Measurements from ENCODE around the gene CRK.
"Not testable (repeated sequence)": the region's sequence is repeated elsewhere in the genome, so short reads cannot be mapped to it uniquely, and the experiment has no call there.

CRK gene

GRCh38 chr17:1420163-1420562, 35.9 kb downstream of the CRK start:
- no peak for DNase-seq

DNA sequence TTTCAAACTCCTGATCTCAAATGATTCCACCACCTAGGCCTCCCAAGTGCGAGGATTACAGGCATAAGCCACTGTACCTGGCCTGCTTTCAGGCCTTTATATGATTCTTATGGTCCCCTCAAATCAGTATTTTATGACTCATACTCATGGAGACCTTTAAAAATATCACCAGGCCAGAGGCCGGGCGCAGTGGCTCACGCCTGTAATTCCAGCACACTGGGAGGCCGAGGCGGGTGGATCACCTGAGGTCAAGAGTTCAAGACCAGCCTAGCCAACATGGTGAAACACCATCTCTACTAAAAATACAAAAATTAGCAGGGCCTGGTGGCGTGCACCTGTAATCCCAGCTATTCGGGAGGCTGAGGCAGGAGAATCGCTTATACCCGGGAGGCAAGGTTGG, 37.6 kb downstream of the CRK start:
- not testable (repeated sequence) for DNase-seq

DNA sequence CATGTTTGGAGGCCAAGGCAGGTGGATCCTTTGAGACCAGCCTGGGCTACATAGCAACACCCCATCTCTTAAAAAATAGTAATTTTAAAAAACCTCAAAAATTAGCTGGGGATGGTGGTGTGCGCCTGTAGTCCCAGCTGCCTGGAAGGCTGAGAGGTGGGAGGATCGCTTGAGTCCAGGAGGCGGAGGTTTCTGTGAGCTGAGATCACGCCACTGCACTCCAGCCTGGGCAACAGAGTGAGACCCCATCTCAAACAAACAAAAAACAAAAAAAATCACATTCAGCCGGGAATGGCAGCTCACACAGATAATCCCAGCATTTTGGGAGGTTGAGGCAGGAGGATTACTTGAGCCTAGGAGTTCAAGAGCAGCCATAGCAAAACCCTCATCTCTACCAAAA, 39.6 kb downstream of the CRK start:
- no peak for DNase-seq

GRCh38 chr17:1414634-1415033, 41.4 kb downstream of the CRK start:
- no peak for DNase-seq

DNA sequence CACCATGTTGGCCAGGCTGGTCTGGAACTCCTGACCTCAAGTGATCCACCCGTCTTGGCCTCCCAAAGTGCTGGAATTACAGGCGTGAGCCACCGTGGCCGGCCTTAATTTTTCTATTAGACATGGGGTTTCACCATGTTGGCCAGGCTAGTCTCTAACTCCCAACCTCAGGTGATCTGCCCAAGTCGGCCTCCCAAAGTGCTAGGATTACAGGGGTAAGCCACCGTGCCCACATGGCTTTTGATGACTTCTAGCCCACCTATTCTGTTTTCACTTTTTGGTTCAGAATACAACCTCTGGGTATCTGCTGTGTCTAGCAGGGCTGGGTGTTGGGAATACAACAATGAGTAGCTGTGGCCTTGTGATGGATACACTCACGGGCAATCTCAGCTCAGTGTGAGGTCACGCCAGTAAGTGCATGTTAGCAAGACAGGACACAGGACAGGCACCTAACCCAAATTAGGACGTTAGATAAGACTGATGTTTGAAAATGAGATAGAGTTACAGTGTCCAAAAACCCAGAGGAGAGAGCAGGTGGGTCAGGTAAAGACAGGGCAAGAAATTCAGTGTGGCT, 41.9 kb downstream of the CRK start:
- DNase-seq, result no peak

- no peak for DNase-seq
Observed at GRCh38 chr17:1413281-1413791, 42.7 kb downstream of the CRK start.

DNA sequence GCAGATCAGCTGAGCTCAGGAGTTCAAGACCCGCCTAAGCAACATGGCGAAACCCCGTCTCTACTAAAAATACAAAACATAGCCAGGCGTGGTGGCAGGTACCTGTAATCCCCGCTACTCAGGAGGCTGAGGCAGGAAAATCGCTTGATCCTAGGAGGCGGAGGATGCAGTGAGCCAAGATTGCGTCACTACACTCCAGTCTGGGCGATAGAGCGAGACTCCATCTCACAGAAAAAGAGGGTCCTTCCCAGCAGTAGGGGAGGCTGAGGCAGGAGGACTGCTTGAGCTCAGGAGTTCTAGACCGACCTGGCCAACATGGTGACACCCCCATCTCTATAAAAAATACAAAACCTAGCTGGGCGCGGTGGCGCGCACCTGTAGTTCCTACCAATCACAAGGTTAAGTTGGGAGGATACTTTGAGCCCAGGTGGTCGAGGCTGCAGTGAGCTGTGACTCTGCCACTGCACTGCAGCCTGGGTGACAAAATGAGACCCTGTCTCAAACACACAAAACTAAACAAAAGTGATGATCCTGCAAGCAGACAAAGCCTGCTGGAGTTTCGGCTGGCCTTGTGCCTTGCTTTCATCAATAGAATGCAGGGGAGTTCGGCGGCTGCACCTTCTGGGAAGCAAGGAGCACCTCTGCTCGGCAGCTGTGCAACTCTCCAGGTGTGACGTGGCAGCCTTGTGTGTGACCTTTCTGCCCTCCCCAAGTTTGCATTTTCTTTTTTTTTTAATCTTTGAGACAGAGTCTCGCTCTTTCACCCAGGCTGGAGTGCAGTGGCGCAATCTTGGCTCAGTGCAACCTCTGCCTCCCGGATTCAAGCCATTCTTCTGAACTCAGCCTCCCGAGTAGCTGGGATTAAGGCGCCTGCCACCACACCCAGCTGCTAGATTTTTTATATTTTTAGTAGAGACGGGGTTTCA, 43.6 kb downstream of the CRK start:
- no peak for DNase-seq

DNA sequence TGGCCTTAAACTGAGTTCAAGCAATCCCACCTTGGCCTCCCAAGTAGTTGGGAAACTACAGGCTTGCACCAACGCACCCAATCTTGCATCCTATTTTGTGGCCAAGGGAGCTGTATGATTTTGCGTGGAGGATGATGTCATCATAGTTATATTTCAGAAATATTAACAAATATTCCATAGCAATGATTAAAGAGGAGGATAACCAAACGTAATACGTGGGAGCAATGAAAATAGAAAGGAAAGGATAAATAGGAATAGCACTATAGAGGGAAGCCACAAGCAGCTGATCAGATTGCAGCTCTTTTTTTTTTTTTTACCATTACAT, 53.8 kb downstream of the CRK start:
- DNase-seq, result no peak

GRCh38 chr17:1399679-1400512, 56.1 kb downstream of the CRK start, which contains the start of gene YWHAE:
TSS of gene YWHAE (minus strand) at chr17:1400222. CDS start at chr17:1400110, 112 bp downstream.
- DNase-seq, result peak; percentile 95

GRCh38 chr17:1398931-1399678, 56.9 kb downstream of the CRK start:
- DNase-seq, result no peak

DNA sequence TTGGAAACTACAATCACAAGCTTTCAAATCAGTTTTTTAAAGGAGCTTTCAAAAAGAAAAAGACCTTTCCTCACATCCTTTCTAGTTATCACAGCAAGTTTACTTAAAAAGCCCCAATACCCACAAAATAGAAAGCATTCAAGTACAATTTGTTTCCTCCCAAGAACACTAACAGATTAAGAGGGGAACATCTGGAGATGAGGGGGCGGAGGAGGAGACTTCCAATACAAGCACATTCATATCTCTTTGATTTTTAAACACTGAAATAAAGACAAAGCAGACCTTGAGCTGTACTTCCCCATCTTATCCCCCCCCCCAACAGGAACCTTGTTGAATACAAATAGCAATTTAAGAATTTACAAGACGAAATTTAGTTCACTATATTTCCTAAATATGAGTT, 58.0 kb downstream of the CRK start:
- DNase-seq, result no peak

DNA sequence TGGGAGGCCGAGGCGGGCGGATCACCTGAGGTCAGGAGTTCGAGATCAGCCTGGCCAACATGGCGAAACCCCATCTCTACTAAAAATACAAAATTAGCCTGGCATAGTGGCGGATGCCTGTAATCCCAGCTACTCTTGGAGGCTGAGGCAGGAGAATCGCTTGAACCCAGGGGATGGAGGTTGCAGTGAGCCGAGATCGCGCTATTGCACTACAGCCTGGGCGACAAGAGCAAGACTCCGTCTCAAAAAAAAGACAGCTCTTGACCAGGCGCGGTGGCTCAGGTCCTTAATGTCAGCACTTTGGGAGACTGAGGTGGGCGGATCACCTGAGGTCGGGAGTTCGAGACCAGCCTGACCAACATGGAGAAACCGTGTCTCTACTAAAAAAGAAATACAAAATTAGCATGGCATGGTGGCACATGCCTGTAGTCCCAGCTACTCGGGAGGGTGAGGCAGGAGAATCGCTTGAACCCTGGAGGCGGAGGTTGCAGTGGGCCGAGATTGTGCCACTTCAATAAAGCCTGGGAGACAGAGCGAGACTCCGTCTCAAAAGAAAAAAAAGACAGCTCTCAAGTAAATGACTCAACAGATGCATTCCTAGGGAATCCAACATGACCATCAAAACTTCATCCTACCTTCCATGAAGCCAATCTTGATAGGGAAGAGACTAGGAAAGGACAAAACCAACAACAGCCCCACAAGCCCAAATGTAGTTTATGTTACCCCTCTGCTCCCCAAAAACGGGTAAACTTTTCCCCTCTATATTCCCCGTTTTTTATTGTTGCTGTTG, 60.0 kb downstream of the CRK start:
- not testable (repeated sequence) for DNase-seq

- no peak for DNase-seq
Observed at GRCh38 chr17:1391577-1391976, 64.5 kb downstream of the CRK start.

GRCh38 chr17:1390432-1391367, 65.3 kb downstream of the CRK start:
- DNase-seq, result no peak

- not testable (repeated sequence) for DNase-seq
Observed at GRCh38 chr17:1387490-1388227, 68.4 kb downstream of the CRK start.

DNA sequence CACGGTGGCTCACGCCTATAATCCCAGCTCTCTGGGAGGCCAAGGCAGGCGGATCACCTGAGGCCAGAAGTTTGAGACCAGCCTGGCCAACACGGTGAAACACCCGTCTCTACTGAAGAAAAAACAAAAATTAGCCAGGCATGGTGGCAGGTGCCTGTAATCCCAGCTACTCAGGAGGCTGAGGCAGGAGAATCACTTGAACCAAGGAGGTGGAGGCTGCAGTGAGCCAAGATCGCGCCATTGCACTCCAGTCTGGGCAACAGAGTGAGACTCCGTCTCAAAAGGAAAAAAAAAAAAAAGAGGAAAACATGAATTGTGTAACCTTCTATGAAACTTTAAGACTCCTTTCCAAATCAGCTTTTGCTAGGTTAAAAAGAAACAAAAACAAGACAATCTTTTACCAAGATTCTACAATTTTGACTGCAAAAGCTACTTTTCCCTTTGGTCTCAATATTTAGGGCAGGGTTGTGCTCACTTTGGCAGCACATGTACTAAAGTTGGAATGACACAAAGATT, 69.3 kb downstream of the CRK start:
- not testable (repeated sequence) for DNase-seq

GRCh38 chr17:1386265-1386664, 69.8 kb downstream of the CRK start:
- no peak for DNase-seq

DNA sequence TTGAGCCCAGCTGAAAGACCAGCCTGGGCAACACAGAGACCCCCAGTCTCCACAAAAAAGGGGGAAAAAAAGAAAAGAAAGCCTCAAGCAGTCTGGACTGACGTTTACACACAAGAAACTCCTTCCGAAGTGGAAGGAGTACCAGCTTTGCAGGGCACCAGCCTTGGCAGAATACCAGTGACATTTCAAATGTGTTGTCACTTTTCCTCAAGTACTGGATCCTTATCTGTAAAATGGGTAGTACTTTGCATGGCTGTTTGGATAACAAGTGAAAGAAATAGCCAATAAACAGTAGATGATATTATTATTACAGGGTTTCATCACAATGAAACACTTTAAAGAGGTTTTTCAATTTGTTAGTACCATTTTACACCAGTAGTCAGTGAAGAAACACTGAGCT, 70.2 kb downstream of the CRK start:
- DNase-seq, result no peak

DNA sequence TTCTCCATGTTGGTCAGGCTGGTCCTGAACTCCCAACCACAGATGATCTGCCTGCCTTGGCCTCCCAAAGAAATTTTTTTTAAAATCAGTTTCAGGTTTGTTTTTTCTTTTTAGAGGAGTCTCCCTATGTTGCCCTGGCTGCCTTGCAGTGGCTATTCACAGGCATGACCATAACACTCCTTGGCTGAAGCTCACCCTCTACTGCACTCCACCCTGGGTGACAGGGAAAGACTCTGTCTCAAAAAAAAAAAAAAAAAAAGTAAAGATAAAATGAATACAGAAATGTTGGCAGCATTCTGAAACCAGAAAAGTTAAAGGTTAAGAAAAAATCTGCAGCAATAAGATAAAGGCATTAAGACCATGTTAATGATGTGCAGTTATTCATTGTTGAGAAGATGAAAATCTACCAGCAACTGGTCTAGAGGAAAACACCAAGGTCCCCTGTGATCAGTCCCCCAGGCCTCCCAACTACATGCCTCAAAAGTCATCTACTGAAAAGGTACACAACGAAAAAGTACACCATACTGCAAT, 71.1 kb downstream of the CRK start:
- no peak for DNase-seq

Measured in T-helper 9 cell (primary cell).